Measurements from ENCODE around the gene THOC1.

DNA sequence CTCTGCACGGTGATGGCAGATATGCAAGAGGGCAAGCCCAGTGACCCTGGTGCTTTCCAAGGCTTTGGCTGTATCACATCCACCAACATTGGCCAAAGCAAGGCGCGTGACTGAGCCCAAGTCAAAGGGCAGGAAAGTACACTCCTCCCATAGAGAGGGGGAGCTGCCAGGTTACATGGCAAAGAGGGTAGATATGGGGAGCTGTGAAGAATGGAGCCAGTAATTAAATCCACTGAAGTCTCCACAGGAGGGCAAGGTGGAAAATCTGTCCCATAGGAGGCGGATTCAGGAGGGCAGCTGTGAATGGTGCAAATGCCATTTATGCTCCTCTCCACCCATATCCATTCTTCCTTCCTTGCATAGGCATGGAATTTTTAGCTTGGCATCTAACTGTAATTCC is 44.6 kb upstream of the THOC1 start:
- TF ChIP-seq, protein P1, sequence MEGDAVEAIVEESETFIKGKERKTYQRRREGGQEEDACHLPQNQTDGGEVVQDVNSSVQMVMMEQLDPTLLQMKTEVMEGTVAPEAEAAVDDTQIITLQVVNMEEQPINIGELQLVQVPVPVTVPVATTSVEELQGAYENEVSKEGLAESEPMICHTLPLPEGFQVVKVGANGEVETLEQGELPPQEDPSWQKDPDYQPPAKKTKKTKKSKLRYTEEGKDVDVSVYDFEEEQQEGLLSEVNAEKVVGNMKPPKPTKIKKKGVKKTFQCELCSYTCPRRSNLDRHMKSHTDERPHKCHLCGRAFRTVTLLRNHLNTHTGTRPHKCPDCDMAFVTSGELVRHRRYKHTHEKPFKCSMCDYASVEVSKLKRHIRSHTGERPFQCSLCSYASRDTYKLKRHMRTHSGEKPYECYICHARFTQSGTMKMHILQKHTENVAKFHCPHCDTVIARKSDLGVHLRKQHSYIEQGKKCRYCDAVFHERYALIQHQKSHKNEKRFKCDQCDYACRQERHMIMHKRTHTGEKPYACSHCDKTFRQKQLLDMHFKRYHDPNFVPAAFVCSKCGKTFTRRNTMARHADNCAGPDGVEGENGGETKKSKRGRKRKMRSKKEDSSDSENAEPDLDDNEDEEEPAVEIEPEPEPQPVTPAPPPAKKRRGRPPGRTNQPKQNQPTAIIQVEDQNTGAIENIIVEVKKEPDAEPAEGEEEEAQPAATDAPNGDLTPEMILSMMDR (conservative IDR thresholded peaks at IDR 0.05 in 1 of 2, IDR thresholded peaks at IDR 0.05 in 1 of 2; ENCODE audit: extremely low read depth in 1 of 2, insufficient read depth in 1 of 2, low read depth in 1 of 2, low read length in 2 of 2) = no peak
- TF ChIP-seq EZH2 (IDR thresholded peaks at IDR 0.05; ENCODE audit: borderline replicate concordance, low read length) = no peak

All from mammary epithelial cell (primary cell).